ENCODE results near the gene NKX6-1.

NKX6-1 gene

DNA sequence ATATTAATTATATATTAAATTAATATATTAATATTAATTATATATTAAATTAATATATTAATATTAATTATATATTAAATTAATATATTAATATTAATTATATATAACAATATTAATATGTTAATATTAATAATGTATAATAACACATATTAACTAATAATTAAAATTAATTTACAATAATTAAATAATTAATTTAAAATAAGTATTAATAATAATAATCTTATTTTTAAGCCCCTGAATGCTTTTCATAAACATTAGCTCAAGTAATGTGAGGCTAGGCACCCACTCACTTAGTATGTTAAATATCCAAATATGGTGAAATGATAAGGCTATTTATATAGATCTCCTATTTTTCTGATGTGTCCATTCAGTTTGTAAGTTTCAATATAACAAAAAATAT, 26.9 kb downstream of the NKX6-1 start:
- no peak for DNase-seq

DNA sequence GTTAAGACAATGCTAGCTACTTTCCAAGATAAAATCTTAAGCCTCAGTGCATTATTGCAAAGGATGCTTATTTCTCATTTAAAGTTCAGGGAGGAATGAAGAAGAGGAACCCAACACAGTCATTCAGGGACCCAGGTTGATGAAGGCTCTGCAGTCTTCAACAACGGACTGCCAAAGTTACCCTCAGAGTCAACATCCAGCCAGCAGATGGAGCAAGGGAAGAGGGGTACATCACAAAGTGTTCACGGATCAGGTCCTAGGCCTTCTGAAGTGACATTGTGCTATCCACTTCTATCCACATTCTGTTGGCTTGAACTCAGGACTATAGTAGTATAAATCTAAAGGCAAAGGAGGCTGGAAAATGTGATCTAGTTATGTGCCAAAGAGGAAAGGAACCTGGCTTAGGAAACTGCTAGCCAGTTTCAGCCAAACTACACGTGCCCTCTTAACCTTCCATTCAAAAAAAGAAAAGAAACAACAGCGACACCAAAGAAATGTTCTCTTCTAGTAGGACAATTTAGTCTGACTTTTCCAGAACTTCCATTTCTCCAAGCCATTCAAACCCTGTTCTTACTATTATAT, 28.8 kb downstream of the NKX6-1 start:
- DNase-seq = no peak

DNA sequence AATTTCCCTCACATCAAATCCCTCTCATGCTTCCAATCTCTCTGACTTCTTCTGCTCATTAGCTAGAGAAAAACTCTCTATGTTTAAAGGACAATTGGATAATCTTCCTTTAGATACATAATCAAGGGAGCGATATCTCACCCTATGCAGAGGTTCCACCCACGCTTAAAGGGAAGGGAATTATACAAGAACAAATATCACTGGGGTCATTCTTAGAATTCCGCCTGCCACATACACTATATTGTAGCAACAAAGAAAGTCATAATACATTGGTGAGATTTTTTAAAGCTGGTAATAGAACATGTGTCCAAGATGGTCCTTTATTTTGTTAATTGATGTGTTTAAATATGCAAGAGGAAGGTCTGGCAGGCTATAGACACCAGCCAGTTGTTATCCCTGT, 31.5 kb downstream of the NKX6-1 start:
- DNase-seq = no peak

DNA sequence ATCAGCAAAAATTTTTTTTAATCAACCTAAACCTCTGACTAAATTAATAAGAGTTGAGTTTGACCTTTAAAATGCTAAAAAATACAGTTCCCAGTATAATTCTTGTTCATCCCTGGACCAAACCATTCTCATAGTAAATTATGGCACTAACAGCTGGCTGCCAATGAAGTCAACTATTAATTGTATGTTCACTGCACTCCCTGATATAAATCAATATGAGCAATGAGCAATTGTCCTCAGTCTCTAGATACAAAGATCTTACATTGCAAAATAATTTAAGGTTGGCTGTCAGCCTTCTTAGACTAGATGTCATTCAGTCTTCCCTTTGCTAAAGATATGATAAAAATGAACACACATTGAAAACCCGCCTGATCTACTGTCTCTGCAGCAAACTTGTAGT, 39.3 kb downstream of the NKX6-1 start:
- no peak for DNase-seq

DNA sequence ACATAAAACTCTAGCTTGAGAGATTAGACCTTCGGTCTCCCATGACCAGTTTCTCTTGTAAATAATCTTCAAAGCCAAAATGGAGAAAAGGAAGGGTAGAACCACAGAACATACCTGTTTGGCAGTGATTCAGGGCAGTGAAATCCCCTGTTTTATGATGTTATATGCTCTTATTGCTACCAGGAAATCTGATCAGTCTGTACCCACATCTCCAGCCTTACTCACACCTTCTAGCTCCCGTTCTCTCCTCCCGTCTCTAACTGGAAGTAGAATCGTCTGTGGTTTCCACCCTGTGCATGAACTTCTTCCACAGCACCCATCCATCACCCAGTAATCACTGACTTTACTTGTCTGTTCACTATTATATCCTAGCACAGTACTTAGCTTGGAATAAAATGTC, 42.9 kb downstream of the NKX6-1 start:
- DNase-seq = no peak

DNA sequence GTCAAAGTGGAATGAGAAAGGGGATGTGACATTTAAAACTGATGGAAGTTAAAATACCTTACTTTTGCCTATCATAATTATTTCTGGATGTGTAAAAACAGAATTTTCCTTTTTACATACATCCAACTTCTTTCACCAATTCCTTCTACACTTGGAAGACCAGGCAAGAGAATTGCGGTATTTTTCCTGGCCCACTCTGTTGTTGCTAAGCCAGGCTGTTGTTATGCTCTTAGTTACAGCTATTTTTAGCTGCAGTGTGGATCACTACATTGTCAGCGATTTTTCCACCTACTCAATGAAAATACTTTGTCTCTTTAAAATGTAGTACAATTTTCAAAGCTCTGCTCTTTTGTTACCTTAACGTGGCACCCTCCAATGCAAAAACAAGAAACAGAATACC, 43.4 kb downstream of the NKX6-1 start:
- no peak for DNase-seq

DNA sequence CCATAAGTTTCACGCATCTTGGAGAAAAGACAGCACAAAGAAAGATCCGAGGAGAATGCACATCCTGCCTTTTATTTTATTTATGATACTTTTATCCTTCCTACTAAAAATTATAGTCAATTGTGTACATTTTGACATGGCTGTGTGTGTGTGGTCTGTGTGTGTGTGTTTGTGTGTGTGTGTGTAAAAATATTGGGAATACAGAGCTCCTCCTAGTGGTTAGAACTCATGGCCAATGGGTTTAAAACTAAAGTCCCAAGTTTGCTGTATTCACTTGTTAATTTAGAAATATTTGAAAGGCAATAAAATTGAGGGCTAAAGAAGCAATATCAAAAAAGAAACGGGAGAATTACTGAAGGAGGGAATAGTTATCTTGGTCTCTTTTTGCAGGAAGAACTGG, 47.5 kb downstream of the NKX6-1 start:
- no peak for DNase-seq

DNA sequence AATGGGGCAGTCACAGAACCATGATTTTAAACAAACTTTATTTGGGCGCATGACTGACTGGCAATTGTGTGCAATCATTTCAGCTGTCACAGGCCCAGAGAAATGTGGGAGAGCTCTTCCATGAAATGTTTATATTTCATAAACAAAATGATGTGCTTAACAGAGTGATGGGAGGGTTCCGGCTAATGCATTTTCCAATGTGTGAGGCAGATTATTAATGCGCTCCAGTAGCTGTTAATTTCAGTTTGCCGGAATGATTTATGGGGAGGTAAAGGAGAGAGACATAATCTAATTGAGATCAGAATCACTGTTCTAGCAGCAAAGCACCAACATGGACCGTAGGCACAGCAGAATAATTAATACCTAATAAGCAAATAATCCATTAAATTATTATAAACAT, 55.6 kb downstream of the NKX6-1 start:
- no peak for DNase-seq

DNA sequence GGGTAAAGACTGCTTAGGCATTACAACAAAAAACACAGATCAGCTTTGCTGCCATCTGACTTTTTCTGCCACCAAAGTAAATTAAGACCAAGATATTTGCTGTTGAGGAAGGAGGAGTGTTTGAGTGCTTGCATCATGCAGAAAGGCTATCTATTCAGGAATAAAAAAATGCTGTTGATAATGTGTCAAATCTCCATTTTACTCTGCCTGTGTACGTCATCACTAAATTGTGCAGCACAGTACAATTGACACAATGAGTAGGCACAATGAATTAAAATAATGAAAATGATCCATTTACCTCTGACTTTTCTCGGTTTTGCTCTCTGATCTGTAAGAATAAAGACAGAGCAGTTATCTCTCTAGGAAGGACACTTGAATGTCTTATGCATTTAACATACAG, 56.3 kb downstream of the NKX6-1 start:
- DNase-seq = no peak

Measured in KG1 (cell line).